ENCODE measurements around the gene MMP27.

DNA sequence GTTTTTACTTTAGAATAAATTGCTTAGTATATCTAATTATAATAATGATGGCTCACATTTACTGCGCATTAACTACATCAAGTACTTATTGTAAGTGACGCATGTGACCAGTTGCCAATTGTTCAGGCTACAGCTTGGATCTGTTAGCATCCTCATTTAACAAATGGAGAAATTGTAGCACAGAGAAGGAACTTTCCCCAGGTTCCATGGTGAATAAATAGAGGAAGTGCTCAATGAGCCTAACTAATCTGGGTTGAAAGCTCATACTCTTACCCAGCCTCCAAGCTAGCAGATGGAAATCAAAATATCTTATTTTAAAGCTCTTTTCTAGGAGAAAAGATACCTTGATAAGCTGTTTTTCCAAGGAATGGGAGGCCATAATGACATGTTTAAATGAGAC lies 19.8 kb downstream of the MMP27 start:
- TF ChIP-seq CTCF (conservative IDR thresholded peaks at IDR 0.05 in 1 of 2, IDR thresholded peaks at IDR 0.05 in 1 of 2; ENCODE audit: extremely low read depth in 1 of 2, insufficient read depth in 1 of 2, low read depth in 1 of 2, low read length in 2 of 2), result no peak
- TF ChIP-seq EZH2 (IDR thresholded peaks at IDR 0.05; ENCODE audit: borderline replicate concordance, low read length), result no peak
